ENCODE results near the gene WFDC1. TPM values are rescaled to one million over a fixed set of nuclear protein-coding genes. Genes with fewer than 3 reads are reported as not detected.

Gene WFDC1
- total and polyA plus RNA-seq, 2 experiments from 2014 or later = 0.76 to 0.95 TPM

DNA sequence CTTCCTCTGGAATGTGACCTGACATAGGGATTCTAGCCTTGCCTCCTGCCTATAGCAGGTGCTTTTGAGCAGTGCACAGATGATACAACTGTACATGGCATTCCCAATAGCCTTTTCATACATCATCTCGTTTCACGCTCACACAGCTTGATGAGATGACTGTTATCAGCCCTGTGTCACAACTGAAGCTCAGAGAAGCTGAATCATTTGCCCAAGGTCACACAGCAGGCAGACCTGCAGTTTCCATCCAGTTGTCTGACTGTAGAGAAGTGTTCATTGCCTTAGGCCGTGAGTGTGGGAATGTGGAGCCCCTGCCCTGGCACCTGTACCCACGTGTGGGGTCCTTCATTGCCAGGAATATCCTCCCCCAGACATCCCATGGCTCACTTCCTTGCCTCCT is 20.1 kb downstream of the WFDC1 start:
- ATAC-seq = no peak
- Mint-ChIP-seq H3K4me1 (peaks cover 7% of the 10 kb centered on the region; the same call in 2 of the 3 replicates), H3K36me3 (ENCODE audit: low read depth) (no peaks in the 10 kb centered on the region), H3K27ac (no peak overlapping the region), H3K4me3 (no peak overlapping the region), H3K27me3 (ENCODE audit: insufficient read depth, low read depth, poor library complexity) (peaks cover 11% of the 10 kb centered on the region), H3K9me3 (no peaks in the 10 kb centered on the region)
- Histone ChIP-seq H3K4me3 (no peak overlapping the region), H3K9me2 (ENCODE audit: insufficient read depth) (no peaks in the 10 kb centered on the region), H3K4me1 (ENCODE audit: insufficient read depth) (peaks cover 6% of the 10 kb centered on the region), H2AFZ (no peak overlapping the region), H3K36me3 (ENCODE audit: insufficient read depth) (no peaks in the 10 kb centered on the region), H4K20me1 (replicated peaks; ENCODE audit: insufficient read depth) (no peaks in the 10 kb centered on the region), H3K27me3 (ENCODE audit: insufficient read depth) (no peaks in the 10 kb centered on the region), H3K27ac (ENCODE audit: low read depth) (no peak overlapping the region), H3F3A (replicated peaks; ENCODE audit: low read depth) (0 out of 2 replicates have a peak, but pooled peaks cover 4% of the 10 kb centered on the region), H3K4me2 (no peak overlapping the region), H3K79me2 (replicated peaks; ENCODE audit: insufficient read depth) (no peaks in the 10 kb centered on the region)
- DNase-seq (ENCODE audit: low spot score) = no peak
- TF ChIP-seq, protein P1, sequence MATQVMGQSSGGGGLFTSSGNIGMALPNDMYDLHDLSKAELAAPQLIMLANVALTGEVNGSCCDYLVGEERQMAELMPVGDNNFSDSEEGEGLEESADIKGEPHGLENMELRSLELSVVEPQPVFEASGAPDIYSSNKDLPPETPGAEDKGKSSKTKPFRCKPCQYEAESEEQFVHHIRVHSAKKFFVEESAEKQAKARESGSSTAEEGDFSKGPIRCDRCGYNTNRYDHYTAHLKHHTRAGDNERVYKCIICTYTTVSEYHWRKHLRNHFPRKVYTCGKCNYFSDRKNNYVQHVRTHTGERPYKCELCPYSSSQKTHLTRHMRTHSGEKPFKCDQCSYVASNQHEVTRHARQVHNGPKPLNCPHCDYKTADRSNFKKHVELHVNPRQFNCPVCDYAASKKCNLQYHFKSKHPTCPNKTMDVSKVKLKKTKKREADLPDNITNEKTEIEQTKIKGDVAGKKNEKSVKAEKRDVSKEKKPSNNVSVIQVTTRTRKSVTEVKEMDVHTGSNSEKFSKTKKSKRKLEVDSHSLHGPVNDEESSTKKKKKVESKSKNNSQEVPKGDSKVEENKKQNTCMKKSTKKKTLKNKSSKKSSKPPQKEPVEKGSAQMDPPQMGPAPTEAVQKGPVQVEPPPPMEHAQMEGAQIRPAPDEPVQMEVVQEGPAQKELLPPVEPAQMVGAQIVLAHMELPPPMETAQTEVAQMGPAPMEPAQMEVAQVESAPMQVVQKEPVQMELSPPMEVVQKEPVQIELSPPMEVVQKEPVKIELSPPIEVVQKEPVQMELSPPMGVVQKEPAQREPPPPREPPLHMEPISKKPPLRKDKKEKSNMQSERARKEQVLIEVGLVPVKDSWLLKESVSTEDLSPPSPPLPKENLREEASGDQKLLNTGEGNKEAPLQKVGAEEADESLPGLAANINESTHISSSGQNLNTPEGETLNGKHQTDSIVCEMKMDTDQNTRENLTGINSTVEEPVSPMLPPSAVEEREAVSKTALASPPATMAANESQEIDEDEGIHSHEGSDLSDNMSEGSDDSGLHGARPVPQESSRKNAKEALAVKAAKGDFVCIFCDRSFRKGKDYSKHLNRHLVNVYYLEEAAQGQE (IDR thresholded peaks at IDR 0.05; ENCODE audit: unreplicated experiment) = no peak
- TF ChIP-seq STAT1 (IDR thresholded peaks at IDR 0.05; ENCODE audit: unreplicated experiment) (no peak), POLR2AphosphoS5 (IDR thresholded peaks at IDR 0.05; ENCODE audit: low read depth) (no peak), ZNF114 (CRISPR knock-in tag; IDR thresholded peaks at IDR 0.05) (no peak), EZH2 (IDR thresholded peaks at IDR 0.05; ENCODE audit: low read depth, unreplicated experiment) (no peak), JUNB (IDR thresholded peaks at IDR 0.05; ENCODE audit: unreplicated experiment) (no peak), EZH2phosphoT487 (IDR thresholded peaks at IDR 0.05; ENCODE audit: unreplicated experiment) (no peak)
- TF ChIP-seq, protein P2, sequence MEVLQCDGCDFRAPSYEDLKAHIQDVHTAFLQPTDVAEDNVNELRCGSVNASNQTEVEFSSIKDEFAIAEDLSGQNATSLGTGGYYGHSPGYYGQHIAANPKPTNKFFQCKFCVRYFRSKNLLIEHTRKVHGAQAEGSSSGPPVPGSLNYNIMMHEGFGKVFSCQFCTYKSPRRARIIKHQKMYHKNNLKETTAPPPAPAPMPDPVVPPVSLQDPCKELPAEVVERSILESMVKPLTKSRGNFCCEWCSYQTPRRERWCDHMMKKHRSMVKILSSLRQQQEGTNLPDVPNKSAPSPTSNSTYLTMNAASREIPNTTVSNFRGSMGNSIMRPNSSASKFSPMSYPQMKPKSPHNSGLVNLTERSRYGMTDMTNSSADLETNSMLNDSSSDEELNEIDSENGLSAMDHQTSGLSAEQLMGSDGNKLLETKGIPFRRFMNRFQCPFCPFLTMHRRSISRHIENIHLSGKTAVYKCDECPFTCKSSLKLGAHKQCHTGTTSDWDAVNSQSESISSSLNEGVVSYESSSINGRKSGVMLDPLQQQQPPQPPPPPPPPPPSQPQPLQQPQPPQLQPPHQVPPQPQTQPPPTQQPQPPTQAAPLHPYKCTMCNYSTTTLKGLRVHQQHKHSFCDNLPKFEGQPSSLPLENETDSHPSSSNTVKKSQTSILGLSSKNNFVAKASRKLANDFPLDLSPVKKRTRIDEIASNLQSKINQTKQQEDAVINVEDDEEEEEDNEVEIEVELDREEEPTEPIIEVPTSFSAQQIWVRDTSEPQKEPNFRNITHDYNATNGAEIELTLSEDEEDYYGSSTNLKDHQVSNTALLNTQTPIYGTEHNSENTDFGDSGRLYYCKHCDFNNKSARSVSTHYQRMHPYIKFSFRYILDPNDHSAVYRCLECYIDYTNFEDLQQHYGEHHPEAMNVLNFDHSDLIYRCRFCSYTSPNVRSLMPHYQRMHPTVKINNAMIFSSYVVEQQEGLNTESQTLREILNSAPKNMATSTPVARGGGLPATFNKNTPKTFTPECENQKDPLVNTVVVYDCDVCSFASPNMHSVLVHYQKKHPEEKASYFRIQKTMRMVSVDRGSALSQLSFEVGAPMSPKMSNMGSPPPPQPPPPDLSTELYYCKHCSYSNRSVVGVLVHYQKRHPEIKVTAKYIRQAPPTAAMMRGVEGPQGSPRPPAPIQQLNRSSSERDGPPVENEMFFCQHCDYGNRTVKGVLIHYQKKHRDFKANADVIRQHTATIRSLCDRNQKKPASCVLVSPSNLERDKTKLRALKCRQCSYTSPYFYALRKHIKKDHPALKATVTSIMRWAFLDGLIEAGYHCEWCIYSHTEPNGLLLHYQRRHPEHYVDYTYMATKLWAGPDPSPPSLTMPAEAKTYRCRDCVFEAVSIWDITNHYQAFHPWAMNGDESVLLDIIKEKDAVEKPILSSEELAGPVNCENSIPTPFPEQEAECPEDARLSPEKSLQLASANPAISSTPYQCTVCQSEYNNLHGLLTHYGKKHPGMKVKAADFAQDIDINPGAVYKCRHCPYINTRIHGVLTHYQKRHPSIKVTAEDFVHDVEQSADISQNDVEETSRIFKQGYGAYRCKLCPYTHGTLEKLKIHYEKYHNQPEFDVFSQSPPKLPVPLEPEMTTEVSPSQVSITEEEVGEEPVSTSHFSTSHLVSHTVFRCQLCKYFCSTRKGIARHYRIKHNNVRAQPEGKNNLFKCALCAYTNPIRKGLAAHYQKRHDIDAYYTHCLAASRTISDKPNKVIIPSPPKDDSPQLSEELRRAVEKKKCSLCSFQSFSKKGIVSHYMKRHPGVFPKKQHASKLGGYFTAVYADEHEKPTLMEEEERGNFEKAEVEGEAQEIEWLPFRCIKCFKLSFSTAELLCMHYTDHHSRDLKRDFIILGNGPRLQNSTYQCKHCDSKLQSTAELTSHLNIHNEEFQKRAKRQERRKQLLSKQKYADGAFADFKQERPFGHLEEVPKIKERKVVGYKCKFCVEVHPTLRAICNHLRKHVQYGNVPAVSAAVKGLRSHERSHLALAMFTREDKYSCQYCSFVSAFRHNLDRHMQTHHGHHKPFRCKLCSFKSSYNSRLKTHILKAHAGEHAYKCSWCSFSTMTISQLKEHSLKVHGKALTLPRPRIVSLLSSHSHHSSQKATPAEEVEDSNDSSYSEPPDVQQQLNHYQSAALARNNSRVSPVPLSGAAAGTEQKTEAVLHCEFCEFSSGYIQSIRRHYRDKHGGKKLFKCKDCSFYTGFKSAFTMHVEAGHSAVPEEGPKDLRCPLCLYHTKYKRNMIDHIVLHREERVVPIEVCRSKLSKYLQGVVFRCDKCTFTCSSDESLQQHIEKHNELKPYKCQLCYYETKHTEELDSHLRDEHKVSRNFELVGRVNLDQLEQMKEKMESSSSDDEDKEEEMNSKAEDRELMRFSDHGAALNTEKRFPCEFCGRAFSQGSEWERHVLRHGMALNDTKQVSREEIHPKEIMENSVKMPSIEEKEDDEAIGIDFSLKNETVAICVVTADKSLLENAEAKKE (CRISPR knock-in tag; IDR thresholded peaks at IDR 0.05) = no peak
- TF ChIP-seq, protein P3, sequence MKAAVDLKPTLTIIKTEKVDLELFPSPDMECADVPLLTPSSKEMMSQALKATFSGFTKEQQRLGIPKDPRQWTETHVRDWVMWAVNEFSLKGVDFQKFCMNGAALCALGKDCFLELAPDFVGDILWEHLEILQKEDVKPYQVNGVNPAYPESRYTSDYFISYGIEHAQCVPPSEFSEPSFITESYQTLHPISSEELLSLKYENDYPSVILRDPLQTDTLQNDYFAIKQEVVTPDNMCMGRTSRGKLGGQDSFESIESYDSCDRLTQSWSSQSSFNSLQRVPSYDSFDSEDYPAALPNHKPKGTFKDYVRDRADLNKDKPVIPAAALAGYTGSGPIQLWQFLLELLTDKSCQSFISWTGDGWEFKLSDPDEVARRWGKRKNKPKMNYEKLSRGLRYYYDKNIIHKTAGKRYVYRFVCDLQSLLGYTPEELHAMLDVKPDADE (IDR thresholded peaks at IDR 0.05) = no peak
- TF ChIP-seq, protein P4, sequence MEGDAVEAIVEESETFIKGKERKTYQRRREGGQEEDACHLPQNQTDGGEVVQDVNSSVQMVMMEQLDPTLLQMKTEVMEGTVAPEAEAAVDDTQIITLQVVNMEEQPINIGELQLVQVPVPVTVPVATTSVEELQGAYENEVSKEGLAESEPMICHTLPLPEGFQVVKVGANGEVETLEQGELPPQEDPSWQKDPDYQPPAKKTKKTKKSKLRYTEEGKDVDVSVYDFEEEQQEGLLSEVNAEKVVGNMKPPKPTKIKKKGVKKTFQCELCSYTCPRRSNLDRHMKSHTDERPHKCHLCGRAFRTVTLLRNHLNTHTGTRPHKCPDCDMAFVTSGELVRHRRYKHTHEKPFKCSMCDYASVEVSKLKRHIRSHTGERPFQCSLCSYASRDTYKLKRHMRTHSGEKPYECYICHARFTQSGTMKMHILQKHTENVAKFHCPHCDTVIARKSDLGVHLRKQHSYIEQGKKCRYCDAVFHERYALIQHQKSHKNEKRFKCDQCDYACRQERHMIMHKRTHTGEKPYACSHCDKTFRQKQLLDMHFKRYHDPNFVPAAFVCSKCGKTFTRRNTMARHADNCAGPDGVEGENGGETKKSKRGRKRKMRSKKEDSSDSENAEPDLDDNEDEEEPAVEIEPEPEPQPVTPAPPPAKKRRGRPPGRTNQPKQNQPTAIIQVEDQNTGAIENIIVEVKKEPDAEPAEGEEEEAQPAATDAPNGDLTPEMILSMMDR (conservative IDR thresholded peaks at IDR 0.05; ENCODE audit: low read depth in 2 of 2) = no peak
